Suppressor macrophage (primary cell): Measurements from ENCODE around the gene CIAO2A.
"Not testable (repeated sequence)": the region's sequence is repeated elsewhere in the genome, so short reads cannot be mapped to it uniquely, and the experiment has no call there.

Source experiments
- DNase-seq, 4 experiments: peaks; one replicate each; pipeline ENCODE4 v3.0.0-alpha.2; 2020 to 2022
- total RNA-seq, 17 experiments: gene quantifications; one replicate each; lab custom pipeline; 2026; ENCODE audit warnings: mixed read lengths in 6 of 17, inconsistent platforms in 3 of 17; lab: John Stamatoyannopoulos, UW

Gene CIAO2A
- total RNA-seq = 54.1 to 187 (median 113) reads per million in 17 experiments

GRCh38 chr15:64093627-64094417, at the start of gene CIAO2A:
CIAO2A (minus strand) TSS chr15:64093838; CDS start chr15:64093768, 70 bp downstream.
- peak; percentile 98 to 100 (median 99) for DNase-seq

- no peak for DNase-seq
Observed at GRCh38 chr15:64143276-64143675, 49.6 kb upstream of the CIAO2A start.

GRCh38 chr15:64141798-64142512, 48.3 kb upstream of the CIAO2A start:
- DNase-seq = no peak

- DNase-seq = no peak
Observed at GRCh38 chr15:64138331-64138941, 44.8 kb upstream of the CIAO2A start.

- DNase-seq = no peak
Observed at GRCh38 chr15:64137226-64137833, 43.7 kb upstream of the CIAO2A start.

GRCh38 chr15:64136347-64136746, 42.7 kb upstream of the CIAO2A start:
- no peak for DNase-seq

- DNase-seq = no peak
Observed at GRCh38 chr15:64134345-64134829, 40.7 kb upstream of the CIAO2A start.

- DNase-seq = peak in 1 of 4 experiments; percentile 28
Observed at GRCh38 chr15:64133623-64134344, 40.1 kb upstream of the CIAO2A start.

GRCh38 chr15:64132217-64132616, 38.6 kb upstream of the CIAO2A start:
- DNase-seq = no peak

GRCh38 chr15:64131547-64131946, 37.9 kb upstream of the CIAO2A start:
- peak in 3 of 4 experiments; percentile 38 to 42 (median 41) for DNase-seq

- DNase-seq = no peak
Observed at GRCh38 chr15:64130159-64130558, 36.5 kb upstream of the CIAO2A start.

GRCh38 chr15:64127521-64128270, 34.1 kb upstream of the CIAO2A start:
- DNase-seq = no peak

- no peak for DNase-seq
Observed at GRCh38 chr15:64125978-64126377, 32.3 kb upstream of the CIAO2A start.

GRCh38 chr15:64122936-64123351, 29.3 kb upstream of the CIAO2A start:
- no peak for DNase-seq

GRCh38 chr15:64122444-64122843, 28.8 kb upstream of the CIAO2A start:
- DNase-seq = no peak

GRCh38 chr15:64121614-64122013, 28.0 kb upstream of the CIAO2A start:
- no peak for DNase-seq

GRCh38 chr15:64120322-64120721, 26.7 kb upstream of the CIAO2A start:
- DNase-seq = not testable (repeated sequence)

GRCh38 chr15:64117759-64118487, 24.3 kb upstream of the CIAO2A start:
- DNase-seq = no peak

GRCh38 chr15:64112904-64113303, 19.3 kb upstream of the CIAO2A start:
- peak in 3 of 4 experiments; percentile 39 to 70 (median 70) for DNase-seq

- peak in 1 of 4 experiments; percentile 38 for DNase-seq
Observed at GRCh38 chr15:64112073-64112772, 18.6 kb upstream of the CIAO2A start.
